ENCODE results near the gene PRLR.
"Not testable (repeated sequence)": the region's sequence is repeated elsewhere in the genome, so short reads cannot be mapped to it uniquely, and the experiment has no call there.

Gene PRLR

DNA sequence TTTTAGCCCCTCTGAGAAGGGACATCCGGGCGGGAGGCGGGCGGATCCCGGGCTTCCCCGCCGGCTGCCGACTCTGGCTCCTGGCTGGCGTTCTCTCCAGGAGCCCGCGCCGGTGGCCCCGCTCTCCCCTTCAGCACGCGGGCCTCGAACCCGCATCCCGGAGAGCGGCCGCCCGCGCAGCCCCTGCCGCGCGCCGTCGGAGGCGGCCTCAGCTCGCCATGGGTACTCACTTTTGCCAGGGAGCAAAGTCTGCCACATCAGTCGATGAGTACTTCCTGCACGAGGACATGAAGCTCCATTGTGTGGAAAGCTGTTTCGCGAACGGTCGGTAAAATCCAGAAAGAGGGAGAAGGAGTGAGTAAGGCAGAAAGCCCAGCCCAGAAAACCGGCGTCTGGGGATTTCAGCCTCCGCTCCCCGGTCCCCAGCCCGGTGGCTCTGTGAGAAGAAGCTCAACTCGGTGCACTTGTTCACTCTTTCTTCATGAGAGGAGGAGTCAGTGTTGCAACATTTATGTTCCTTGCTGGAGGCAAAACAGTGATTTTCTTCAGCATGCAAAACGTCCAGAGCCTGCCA lies at the start of gene PRLR:
Gene PRLR (minus strand): TSS at position 450 of the 574 bp plus-strand sequence. CDS start 140,867 bp downstream, outside the sequence.
- peak; percentile 56 for DNase-seq

GRCh38 chr5:35274839-35275509 lies 44.7 kb upstream of the PRLR start:
- no peak for DNase-seq

DNA sequence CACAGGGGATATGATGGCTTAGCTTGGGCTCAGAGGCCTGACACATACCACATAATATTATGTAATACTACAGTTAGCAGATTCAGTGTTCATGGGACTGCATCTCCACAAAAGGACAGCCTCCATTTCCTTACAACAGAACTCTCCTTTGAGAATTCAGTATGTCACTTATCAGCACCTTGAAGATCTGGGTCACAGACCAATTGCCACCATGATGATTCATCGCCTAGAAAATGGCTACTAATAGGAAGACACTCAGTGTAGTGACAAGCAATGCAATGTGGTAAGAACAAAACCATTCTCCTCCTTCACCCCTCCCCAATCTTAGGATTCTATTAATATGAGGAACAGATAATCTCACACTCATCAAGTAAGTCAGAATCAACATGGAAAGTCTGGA lies 38.7 kb upstream of the PRLR start:
- no peak for DNase-seq

DNA sequence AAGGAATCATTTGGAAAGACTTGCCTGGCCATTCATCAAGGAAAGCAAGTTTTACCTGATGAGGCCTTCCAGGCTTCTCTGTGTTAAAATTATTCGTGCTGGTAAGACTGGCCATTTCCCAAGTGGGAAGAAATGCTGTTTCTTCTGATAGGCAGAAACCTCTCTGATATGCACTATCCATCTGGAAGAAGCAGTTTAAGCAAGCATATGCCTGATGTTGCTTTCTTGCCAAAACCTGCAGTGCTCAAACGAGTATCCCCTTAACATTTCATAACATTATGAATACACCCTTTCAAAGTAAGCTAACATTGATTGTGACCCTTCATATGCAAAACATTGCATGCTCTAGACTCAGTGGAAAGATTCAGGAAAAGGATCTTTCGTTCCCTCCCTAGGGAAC lies 36.0 kb upstream of the PRLR start:
- no peak for DNase-seq

DNA sequence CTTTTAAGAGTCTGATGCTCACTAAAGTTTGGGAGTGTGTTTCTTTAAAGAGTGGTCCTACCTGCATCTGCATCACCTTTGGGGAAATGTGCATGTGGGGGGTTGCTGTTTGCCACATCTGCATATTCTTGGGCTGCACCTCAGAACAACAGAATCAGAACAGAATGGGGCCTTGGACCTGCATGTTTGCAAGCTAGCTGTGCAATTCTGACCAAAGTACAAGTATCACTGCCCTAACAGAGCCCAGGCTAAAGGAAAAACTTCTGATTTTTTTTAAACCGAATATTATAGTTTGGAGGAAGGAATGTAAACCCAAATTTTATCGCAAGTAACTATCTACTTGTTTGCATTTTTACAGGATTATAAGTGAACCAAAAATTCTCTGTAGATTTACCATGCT lies 34.2 kb upstream of the PRLR start:
- DNase-seq: no peak

GRCh38 chr5:35263266-35263877 lies 33.1 kb upstream of the PRLR start:
- DNase-seq: no peak

DNA sequence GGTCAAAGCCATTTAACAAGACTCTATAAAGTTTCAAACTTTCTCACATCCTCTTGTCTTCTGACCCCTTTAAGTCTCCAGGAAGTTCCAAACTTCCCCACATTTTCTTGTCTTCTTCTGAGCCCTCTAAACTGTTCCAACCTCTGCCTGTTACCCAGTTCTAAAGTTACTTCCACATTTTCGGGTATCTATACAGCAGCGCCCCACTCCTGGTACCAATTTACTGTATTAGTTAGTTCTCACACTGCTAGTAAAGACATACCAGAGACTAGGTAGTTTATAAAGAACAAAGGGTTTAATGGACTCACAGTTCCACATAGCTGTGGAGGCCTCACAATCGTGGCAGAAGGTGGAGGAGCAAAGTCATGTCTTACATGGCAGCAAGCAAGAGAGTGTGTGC lies 23.3 kb upstream of the PRLR start:
- DNase-seq: no peak

DNA sequence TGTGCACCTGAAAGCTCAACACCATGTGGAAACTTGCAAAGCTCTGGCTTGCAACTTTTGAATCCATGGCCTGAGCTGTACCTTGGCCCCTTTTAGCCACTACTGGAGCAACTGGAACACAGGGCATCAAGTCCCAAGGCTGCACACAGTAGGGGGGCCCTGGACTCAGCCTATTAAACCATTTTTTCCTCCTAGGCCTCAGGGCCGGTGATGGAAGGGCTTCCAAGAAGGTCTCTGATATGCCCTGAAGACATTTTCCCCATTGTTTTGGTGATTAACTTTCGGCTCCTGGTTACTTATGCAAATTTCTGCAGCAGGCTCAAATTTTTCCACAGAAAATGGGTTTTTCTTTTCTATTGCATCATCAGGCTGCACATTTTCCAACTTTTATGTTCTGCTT lies 22.7 kb upstream of the PRLR start:
- no peak for DNase-seq

DNA sequence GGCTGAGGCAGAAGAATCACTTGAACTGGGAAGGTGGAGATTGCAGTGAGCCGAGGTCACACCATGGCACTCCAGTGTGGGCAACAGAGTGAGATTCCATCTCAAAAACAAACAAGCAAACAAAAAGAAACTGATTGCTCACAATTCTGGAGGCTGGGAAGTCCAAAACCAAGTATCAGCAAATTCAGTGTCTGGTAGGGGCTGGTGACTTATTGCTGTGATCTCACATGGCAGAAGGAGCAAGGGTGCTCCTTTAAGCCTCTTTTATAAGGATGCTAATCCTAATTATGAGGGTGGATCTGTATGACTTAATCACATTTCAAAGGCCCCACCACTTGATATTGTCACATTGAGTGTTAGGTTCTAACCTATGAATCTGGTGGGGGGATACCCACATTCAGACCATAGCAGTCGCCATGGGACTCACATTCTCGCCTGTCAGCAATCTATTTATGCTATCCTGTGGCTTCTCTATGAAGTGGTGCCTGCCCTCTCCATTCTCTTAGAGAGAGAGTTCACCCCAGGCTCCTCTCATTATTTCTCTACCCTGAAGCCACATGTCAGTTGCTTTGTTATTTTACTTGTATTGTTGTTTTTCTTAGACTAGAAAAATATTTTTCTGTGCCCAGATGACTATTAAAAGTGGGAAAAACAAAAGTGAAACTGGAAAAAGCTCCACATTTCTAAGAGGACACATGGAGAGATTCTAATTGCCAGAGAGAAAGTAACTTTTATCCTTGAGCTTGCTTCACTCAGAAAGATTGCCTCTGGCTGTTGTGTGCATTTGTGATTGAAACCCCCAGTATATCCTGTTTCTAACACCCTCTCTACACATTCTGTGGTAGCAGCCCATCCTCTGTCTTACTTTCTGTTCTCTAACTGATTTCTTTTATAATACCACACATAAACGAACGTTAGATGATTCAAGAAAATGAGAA lies 18.8 kb upstream of the PRLR start:
- DNase-seq: peak; percentile 17

DNA sequence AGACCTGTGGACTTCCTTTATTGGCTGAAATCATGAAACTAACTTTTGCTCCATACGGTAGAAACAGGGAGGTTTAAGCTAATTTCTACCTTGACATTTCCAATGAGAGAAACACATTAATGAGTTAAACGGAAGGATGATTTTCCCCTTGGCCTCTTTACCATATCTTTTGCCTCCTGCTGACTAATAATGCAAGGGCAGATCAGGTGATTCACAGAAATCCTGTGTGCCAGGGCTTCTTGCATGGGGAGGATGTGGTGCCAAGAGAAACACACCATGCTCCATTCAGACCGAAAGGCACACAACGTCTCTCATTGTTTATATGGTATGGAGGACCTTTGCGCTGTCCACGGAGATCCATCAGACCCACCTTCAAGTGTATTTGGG lies 17.4 kb upstream of the PRLR start:
- DNase-seq: no peak

- DNase-seq: no peak
Measured at GRCh38 chr5:35246900-35247647, 16.8 kb upstream of the PRLR start.

DNA sequence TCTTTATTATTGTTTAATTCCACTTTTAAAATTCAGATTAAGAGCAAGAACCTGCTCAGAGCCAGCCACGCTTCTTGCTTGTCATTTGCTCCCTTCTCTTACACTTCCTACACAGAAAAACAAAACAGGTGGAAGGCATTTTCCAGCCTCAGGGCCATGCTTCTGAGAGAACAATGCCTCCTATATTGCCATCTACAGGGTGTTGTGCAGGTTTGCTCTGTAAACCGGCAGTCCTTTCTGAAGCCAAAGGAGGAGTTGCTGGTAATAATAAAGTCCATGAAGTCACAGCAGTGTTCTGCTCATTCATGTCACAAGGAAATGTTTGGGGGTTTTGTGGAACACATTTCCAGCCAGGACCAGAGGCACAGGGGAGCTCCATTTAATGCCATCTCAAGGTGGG lies 16.1 kb upstream of the PRLR start:
- no peak for DNase-seq

GRCh38 chr5:35245371-35245770 lies 15.1 kb upstream of the PRLR start:
- not testable (repeated sequence) for DNase-seq

DNA sequence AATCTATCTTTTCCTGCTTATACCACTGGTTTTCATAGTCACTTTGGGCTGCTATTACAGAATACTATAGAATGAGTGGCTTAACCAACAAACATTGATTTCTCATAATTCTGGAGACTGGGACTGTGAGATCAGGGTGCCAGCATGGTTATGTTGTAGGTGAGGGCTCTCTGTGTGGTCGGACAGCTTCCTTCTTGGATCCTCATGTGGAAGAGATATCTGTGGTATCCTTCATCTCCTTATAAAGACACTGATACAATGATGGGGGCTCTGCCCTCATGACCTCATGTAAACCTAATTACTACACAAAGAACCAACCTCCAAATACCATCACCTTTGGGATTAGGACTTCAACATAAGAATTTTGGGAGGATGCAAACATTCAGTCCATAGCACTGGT lies 13.9 kb upstream of the PRLR start:
- no peak for DNase-seq

- no peak for DNase-seq
Measured at GRCh38 chr5:35242702-35243258, 12.5 kb upstream of the PRLR start.

DNA sequence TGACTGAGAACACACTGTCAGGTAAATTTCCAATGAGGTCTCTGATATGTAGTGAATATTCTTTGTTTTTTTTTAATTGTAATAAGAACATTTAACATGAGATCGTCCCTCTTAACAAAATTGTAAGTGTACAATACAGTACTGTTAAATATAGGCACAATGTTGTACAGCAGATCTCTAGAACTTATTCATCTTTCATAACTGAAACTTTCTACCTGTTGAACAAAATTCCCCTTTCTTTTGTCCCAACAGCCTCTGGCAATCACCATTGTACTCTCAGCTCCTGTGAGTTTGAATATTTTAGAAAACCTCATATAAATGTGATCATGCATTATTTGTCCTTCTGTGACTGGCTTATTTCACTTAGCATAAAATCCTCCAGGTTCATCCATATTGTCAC lies 10.6 kb upstream of the PRLR start:
- DNase-seq: no peak

- no peak for DNase-seq
Measured at GRCh38 chr5:35239911-35240610, 9.8 kb upstream of the PRLR start.

- no peak for DNase-seq
Measured at GRCh38 chr5:35239476-35239875, 9.2 kb upstream of the PRLR start.

DNA sequence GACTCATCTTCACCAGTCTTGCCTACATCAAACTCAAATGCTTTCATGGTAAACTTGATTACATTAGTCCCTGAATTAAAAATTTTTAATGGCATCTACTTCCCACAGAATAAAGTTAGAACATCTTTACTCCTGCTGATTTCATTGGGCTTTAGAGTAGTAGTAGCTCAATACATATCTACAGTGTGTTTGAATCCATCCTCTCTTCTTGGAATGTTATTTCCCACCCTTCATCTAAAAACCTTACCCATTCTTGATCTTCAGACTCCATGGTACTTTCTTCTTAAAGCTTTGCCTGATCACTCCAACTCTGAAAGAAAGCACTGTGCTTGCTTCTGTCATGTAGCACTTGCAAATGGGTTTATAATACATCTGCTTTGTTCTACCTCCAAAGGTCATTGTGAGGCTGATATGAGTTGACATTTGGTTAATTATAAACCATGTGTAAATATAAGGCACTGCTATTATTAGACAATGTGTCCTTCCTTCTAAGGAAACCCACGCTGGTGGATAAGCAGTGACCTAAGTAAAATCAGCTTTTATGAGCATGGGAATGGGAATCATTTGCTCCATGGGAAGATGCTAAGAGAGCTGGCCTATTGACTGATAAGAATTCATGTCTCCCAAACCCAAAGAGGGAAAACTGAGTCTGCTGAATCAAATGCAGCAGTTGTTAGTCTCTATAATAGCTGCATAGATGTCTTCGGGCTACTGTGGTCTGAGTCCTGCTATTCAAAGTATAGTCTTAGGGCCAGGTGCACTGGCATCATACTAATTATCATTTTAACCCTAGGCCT lies 7.5 kb upstream of the PRLR start:
- no peak for DNase-seq

DNA sequence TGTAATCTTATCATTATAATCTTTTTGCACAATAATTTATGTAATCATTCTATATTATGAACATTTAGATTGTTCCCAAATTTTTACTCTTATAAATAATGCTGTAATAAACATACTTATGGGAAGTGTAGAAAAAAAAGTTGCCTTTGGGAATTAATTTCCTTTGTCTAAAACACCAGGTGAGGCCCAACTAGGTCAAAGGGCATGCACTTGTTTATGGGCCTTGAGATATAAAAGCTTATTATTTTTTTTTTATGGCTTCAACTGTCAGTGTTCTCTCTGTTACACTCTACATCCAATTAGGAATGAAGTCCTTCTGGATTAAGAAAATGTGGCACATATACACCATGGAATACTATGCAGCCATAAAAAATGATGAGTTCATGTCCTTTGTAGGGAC lies 6.5 kb upstream of the PRLR start:
- no peak for DNase-seq

DNA sequence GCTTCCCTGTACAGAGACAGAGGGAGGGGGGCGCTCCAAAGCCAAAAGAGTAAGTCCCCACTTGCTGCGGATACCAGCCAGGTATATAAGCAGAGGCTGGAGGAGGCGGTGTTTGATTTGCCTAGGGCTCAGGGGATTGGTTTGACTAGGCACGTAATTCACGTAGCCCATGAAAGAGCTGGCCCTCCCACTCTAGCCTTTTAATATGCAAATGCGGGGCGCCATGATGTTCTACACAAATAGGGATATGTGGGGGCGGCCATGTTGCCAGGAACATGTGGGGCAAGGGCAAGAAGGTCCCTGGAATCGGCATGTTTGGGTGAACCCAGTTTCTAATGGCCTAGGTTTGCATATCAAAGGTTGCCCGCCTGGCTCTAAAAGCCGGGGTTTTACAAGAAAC lies 3.3 kb upstream of the PRLR start:
- no peak for DNase-seq

Data from EL (cell line).